Sigmoid colon (tissue), 7 donors: ENCODE data around the gene STK10. TPM values are rescaled to one million over a fixed set of nuclear protein-coding genes. Genes with fewer than 3 reads are reported as not detected.
"Not testable (repeated sequence)": the region's sequence is repeated elsewhere in the genome, so short reads cannot be mapped to it uniquely, and the experiment has no call there.

Experiments
- DNase-seq: peaks from one replicate; pipeline ENCODE4 v3.0.0-alpha.2; 2019
- H3K27ac ChIP-seq, 4 donors: fragments of 200-600 bp; sonication (generic); one replicate each; pipeline ENCODE4 v1.5.1; 2016 to 2019; ENCODE audit warnings: mild to moderate bottlenecking in 1 of 4
- H3K27me3 ChIP-seq, 3 donors: fragments of 200-600 bp; sonication (generic); one replicate each; pipeline ENCODE4 v1.5.1; 2019; ENCODE audit warnings: mild to moderate bottlenecking in 1 of 3
- H3K36me3 ChIP-seq, 4 donors: fragments of 200-600 bp; sonication (generic); one replicate each; pipeline ENCODE4 v1.5.1; 2016 to 2019
- H3K4me1 ChIP-seq, 4 donors: fragments of 200-600 bp; sonication (generic); one replicate each; pipeline ENCODE4 v1.5.1; 2017 to 2019
- H3K4me3 ChIP-seq, 4 donors: fragments of 200-600 bp; sonication (generic); one replicate each; pipeline ENCODE4 v1.5.1; 2017 to 2019; ENCODE audit warnings: mild to moderate bottlenecking in 2 of 4, moderate library complexity in 1 of 4
- H3K9me3 ChIP-seq, 4 donors: fragments of 200-600 bp in 3 of 4; sonication (generic) in 3 of 4; one replicate each; pipeline versions ENCODE4 v1.5.1 to v1.6.1; 2013 to 2019
- EP300 ChIP-seq, 4 donors: sonication (generic); formaldehyde crosslinking; IDR thresholded peaks; one replicate each; pipeline ENCODE4 v1.6.1; 2017; ENCODE audit warnings: antibody characterized with exemption in 4 of 4
- POLR2A ChIP-seq, 2 donors: fragments of 450-650 bp; IDR thresholded peaks; one replicate each; pipeline ENCODE4 v1.6.1; 2016; ENCODE audit warnings: antibody characterized with exemption in 2 of 2, mild to moderate bottlenecking in 2 of 2, moderate library complexity in 2 of 2
- POLR2AphosphoS5 ChIP-seq, 4 donors: sonication (generic); formaldehyde crosslinking; IDR thresholded peaks; one replicate each; pipeline ENCODE4 v1.6.1; 2017; ENCODE audit warnings: antibody characterized with exemption in 4 of 4
- WGBS, 2 donors: extraction: QIAGEN DNeasy Blood & Tissue Kit; methylation state at CpG; one replicate each; pipeline ENCODE4 v1.1.7; 2013; 5-methylcytosine and 5-hydroxymethylcytosine counted together
- intact Hi-C: fragments of 100-400 bp; cut with DNase I; formaldehyde crosslinking; loops from one replicate; pipeline ENCODE4 v1.15.1; 2023
- polyA plus RNA-seq, 3 donors: library from polyadenylated mRNA; stranded (reverse); fragments of 200-250 nt; gene quantifications; one replicate each; pipeline ENCODE4 v1.2.3, GENCODE V29; 2013
- total RNA-seq, 4 donors: library from RNA; depleted of rRNA; stranded (reverse); fragments of >200 nt; gene quantifications; one replicate each; pipeline ENCODE4 v1.1.0, GENCODE V29; 2016
- TF ChIP-seq, protein P1 (sequence below), 4 experiments: fragments of 450-650 bp in 3 of 4; fragments of 200-600 bp in 1 of 4; IDR thresholded peaks; one replicate each; pipeline ENCODE4 v1.5.1; 2016 to 2019; ENCODE audit warnings: antibody characterized with exemption in 4 of 4, mild to moderate bottlenecking in 3 of 4, moderate library complexity in 2 of 4
- donor health status: healthy with polysubstance abuse.
- donor health status: Bipolar disorder and iron deficiency.
- donor health status: healthy.

STK10 gene
- total and polyA plus RNA-seq, 7 donors = 4.2 to 28.6 (median 12.5) TPM

DNA sequence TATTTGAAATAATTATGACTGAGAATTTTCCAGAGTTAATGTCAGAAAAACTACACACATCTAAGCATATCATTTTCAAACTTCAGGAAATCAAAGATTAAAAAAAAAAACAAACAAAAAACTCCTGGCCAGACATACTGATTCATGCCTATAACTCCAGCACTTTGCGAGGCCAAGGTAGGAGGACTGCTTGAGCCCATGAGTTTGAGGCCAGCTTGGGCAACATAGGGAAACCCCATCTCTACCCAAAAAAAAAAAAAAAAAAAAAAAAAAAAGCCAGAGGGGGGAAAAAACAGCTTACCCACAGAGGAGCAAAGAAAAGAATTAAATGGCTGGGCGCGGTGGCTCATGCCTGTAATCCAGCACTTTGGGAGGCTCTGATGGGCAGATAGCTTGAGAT is 28.3 kb upstream of the STK10 start:
- peaks cover 0 to 30% (median 6%) of the 10 kb centered on the region in 4 donors for H3K36me3 ChIP-seq
- no peaks in the 10 kb centered on the region for H3K27me3 ChIP-seq
- no peak for TF ChIP-seq EP300 (IDR thresholded peaks at IDR 0.05)
- no peak for TF ChIP-seq POLR2AphosphoS5 (IDR thresholded peaks at IDR 0.05)
- TF ChIP-seq POLR2A (IDR thresholded peaks at IDR 0.05) = no peak
- TF ChIP-seq, protein P1, sequence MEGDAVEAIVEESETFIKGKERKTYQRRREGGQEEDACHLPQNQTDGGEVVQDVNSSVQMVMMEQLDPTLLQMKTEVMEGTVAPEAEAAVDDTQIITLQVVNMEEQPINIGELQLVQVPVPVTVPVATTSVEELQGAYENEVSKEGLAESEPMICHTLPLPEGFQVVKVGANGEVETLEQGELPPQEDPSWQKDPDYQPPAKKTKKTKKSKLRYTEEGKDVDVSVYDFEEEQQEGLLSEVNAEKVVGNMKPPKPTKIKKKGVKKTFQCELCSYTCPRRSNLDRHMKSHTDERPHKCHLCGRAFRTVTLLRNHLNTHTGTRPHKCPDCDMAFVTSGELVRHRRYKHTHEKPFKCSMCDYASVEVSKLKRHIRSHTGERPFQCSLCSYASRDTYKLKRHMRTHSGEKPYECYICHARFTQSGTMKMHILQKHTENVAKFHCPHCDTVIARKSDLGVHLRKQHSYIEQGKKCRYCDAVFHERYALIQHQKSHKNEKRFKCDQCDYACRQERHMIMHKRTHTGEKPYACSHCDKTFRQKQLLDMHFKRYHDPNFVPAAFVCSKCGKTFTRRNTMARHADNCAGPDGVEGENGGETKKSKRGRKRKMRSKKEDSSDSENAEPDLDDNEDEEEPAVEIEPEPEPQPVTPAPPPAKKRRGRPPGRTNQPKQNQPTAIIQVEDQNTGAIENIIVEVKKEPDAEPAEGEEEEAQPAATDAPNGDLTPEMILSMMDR (IDR thresholded peaks at IDR 0.05) = no peak
- DNase-seq = no peak
- no peak overlapping the region for H3K27ac ChIP-seq
- H3K9me3 ChIP-seq = peaks cover 0 to 6% (median 0%) of the 10 kb centered on the region in 4 donors
- WGBS, 2 donors = 77 to 97% methylated on average over 3 of the region's 3 CpGs
- no peak overlapping the region for H3K4me3 ChIP-seq
- no peaks in the 10 kb centered on the region for H3K4me1 ChIP-seq
- intact Hi-C loops = no loop called here

DNA sequence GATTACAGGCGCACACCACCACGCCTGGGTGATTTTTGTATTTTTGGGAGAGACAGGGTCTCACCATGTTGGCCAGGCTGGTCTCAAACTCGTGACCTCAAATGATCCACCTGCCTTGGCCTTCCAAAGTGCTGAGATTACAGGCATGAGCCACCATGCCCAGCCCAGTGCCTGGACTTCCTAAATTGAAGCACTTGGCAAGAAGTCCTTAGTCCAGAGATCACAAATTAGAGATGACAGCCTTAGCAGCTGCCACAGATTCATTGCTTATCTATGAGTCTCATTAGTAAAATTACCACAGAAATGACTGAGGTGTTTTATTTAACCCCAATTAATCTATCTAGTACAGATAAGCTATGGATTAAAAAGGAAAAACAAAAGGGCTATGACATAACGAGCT is 25.1 kb upstream of the STK10 start:
- TF ChIP-seq POLR2A (IDR thresholded peaks at IDR 0.05) (no peak), EP300 (IDR thresholded peaks at IDR 0.05) (no peak), POLR2AphosphoS5 (IDR thresholded peaks at IDR 0.05) (no peak)
- TF ChIP-seq, protein P1 (IDR thresholded peaks at IDR 0.05) = no peak
- Histone ChIP-seq H3K27me3 (no peaks in the 10 kb centered on the region), H3K27ac (no peak overlapping the region), H3K36me3 (peaks cover 0 to 32% (median 9%) of the 10 kb centered on the region in 4 donors), H3K9me3 (no peaks in the 10 kb centered on the region), H3K4me3 (no peak overlapping the region), H3K4me1 (no peaks in the 10 kb centered on the region)
- intact Hi-C loops = no loop called here
- DNase-seq = no peak
- WGBS, 2 donors = 86 to 93% methylated on average over 4 of the region's 4 CpGs

DNA sequence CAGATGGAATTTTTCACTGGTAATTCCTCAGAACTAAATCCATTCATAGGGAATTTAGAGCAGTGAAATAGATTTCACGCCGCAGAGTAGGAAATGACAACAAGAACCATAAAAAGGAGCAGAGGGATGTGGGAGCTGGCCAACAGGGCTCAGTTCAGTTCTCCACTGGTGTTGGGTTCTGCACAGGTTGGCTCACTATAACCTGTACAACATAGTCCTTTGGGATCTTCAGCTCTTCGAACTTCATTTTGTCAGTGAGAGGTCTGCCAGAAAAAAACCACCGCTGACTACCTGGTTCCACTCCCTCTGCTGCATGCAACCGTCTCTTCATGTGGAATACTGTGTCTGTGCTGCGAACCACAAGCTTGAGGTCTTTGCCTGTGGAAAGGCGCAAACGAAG is 23.7 kb upstream of the STK10 start:
- no peaks in the 10 kb centered on the region for H3K9me3 ChIP-seq
- intact Hi-C loops = no loop called here
- TF ChIP-seq POLR2AphosphoS5 (IDR thresholded peaks at IDR 0.05) (no peak), POLR2A (IDR thresholded peaks at IDR 0.05) (no peak), EP300 (IDR thresholded peaks at IDR 0.05) (no peak)
- TF ChIP-seq, protein P1 (IDR thresholded peaks at IDR 0.05) = no peak
- DNase-seq = no peak
- H3K27ac ChIP-seq = no peak overlapping the region
- WGBS, 2 donors = 95 to 97% methylated on average over 8 of the region's 8 CpGs
- H3K4me3 ChIP-seq = no peak overlapping the region
- peaks cover 0 to 25% (median 9%) of the 10 kb centered on the region in 4 donors for H3K36me3 ChIP-seq
- no peaks in the 10 kb centered on the region for H3K4me1 ChIP-seq
- no peaks in the 10 kb centered on the region for H3K27me3 ChIP-seq

DNA sequence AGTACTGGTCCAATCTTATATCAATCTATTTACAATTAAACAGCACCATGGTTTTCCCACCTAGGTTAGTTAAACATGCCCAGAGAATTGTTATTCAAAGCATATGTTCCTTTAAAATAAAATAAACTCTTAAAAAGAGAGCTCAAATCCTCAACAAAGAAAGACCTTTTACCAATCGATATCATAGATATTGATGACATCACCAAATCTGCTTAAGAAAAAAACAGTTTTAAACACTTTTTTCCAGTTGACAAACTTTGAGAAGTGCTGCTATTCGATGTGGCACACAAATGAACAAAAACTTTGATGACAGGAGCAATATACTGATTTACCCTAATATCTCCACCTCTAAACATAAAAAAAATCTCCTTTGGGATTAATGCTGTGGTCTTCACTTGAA is 21.7 kb upstream of the STK10 start:
- intact Hi-C loops = no loop called here
- Histone ChIP-seq H3K4me3 (no peak overlapping the region), H3K9me3 (no peaks in the 10 kb centered on the region), H3K27ac (no peak overlapping the region), H3K4me1 (no peaks in the 10 kb centered on the region), H3K36me3 (peaks cover 0 to 25% (median 9%) of the 10 kb centered on the region in 4 donors), H3K27me3 (no peaks in the 10 kb centered on the region)
- DNase-seq = no peak
- 92 to 95% methylated on average over 2 of the region's 2 CpGs for WGBS, 2 donors
- TF ChIP-seq, protein P1 (IDR thresholded peaks at IDR 0.05) = no peak
- no peak for TF ChIP-seq EP300 (IDR thresholded peaks at IDR 0.05)
- no peak for TF ChIP-seq POLR2A (IDR thresholded peaks at IDR 0.05)
- TF ChIP-seq POLR2AphosphoS5 (IDR thresholded peaks at IDR 0.05) = no peak

DNA sequence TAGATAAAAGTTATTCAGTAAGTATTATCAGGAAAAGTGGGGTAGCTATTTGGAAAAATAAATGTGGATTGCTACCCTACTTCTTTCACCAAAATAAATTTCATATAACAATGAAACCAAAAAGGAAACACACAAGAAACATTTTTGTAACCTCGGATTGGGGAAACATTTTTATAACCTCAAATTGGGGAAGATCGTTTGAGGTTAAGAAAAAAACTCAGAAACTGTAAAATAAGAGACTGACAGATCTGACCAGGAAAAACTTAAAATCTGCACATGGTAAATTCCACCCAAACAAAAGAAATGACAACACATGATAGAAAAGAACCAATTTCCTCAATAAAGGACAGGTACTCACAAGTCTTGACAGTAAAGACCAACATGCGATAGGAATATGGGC is 19.5 kb upstream of the STK10 start:
- no peak for DNase-seq
- H3K27me3 ChIP-seq = no peaks in the 10 kb centered on the region
- no peaks in the 10 kb centered on the region for H3K9me3 ChIP-seq
- H3K27ac ChIP-seq = no peak overlapping the region
- intact Hi-C loops = no loop called here
- 59 to 62% methylated on average over 3 of the region's 3 CpGs for WGBS, 2 donors
- H3K4me1 ChIP-seq = no peaks in the 10 kb centered on the region
- H3K4me3 ChIP-seq = no peak overlapping the region
- TF ChIP-seq, protein P1 (IDR thresholded peaks at IDR 0.05) = no peak
- TF ChIP-seq POLR2AphosphoS5 (IDR thresholded peaks at IDR 0.05) = no peak
- no peak for TF ChIP-seq EP300 (IDR thresholded peaks at IDR 0.05)
- TF ChIP-seq POLR2A (IDR thresholded peaks at IDR 0.05) = no peak
- peaks cover 0 to 25% (median 9%) of the 10 kb centered on the region in 4 donors for H3K36me3 ChIP-seq

DNA sequence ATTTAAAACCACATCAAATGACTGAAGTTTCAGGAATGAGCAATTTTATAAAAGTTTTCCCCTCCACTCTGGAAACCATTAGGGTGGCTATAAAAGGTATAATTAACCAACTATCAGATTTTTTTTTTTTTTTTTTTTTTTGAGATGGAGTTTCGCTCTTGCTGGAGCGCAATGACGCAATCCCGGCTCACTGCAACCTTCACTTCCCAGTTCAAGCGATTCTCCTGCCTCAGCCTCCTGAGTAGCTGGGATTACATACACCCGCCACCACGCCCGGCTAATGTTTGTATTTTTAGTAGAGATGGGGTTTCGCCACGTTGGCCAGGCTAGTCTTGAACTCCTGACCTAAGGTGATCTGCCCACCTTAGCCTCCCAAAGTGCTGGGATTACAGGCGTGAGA is 18.0 kb upstream of the STK10 start:
- H3K27ac ChIP-seq, H3K9me3 ChIP-seq, DNase-seq, H3K27me3 ChIP-seq, H3K4me3 ChIP-seq, intact Hi-C loops, H3K4me1 ChIP-seq: not testable (repeated sequence)
- peaks cover 0 to 13% (median 2%) of the 10 kb centered on the region in 4 donors for H3K36me3 ChIP-seq
- WGBS, 2 donors = 92% methylated on average over 11 of the region's 11 CpGs
